Skeletal muscle tissue (tissue), 4 donors: ENCODE results near the gene HS3ST3B1. TPM values are rescaled to one million over a fixed set of nuclear protein-coding genes. Genes with fewer than 3 reads are reported as not detected.

Experiments used
- H3K27ac ChIP-seq: one replicate; pipeline ENCODE4 v1.7.0; 2013; ENCODE audit warnings: mild to moderate bottlenecking, low read depth, low read length, inconsistent platforms
- H3K27me3 ChIP-seq, 3 donors: one replicate each; pipeline ENCODE4 v1.7.0; 2013; ENCODE audit warnings: low read length in 3 of 3; ENCODE audit not compliant: control insufficient read depth in 3 of 3, insufficient read depth in 3 of 3
- H3K36me3 ChIP-seq, 3 donors: one replicate each; pipeline ENCODE4 v1.7.0; 2013; ENCODE audit warnings: low read length in 3 of 3; ENCODE audit not compliant: control insufficient read depth in 3 of 3, insufficient read depth in 3 of 3
- H3K4me1 ChIP-seq, 3 donors: one replicate each; pipeline ENCODE4 v1.7.0; 2013; ENCODE audit warnings: low read length in 3 of 3, mild to moderate bottlenecking in 3 of 3; ENCODE audit not compliant: control insufficient read depth in 3 of 3, insufficient read depth in 3 of 3
- H3K4me3 ChIP-seq, 3 donors: one replicate each; pipeline ENCODE4 v1.7.0; 2013; ENCODE audit warnings: low read length in 3 of 3
- H3K9ac ChIP-seq, 3 donors: one replicate each; pipeline ENCODE4 v1.7.0; 2013; ENCODE audit warnings: low read length in 3 of 3, mild to moderate bottlenecking in 3 of 3, moderate library complexity in 2 of 3, low read depth in 1 of 3
- H3K9me3 ChIP-seq, 3 donors: one replicate each; pipeline ENCODE4 v1.7.0; 2013; ENCODE audit warnings: low read length in 3 of 3; ENCODE audit not compliant: control insufficient read depth in 3 of 3
- total RNA-seq: library from RNA; depleted of rRNA; stranded (reverse); fragments of >200 nt; gene quantifications from one replicate; pipeline ENCODE4 v1.2.3, GENCODE V29; 2014
- donor health status: Osteomylitis.

The HS3ST3B1 gene
- 2.6 TPM for total RNA-seq

DNA sequence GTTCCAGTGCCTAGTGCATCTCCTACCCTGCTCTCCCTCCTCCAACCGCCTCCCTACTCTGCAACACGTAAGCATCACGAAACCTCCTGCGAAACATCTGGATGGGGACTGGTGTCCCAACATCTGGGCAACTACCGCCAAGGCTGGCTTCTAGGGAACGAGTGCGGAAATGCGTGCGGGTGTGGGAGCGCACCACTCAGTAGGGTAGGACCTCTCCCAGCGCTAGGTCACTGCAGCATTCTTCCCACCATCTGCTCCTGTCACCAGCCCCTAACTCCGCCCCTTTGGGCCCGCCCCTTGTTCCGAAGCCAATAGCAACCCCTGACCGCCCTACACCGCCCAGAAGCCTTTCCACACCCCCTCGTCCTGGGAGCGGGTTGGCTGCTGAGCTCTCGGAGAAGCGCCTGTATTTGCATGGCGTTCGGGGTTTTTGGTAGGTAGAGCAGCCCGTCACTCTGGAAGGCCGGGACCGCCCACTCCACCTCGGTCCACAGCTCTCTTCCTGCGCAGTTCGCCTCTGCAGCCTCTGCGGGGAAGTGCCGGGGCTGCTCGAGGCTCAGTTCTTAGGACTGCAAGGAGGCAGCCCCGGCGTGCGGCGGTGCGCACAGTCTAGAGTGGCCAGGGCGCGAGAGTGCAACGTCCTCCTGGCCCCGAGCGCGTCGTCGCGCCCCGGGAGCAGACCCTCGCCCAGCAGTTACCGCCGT, at the start of gene HS3ST3B1:
HS3ST3B1 (plus strand) TSS at position 507 of the 704 bp plus-strand sequence. CDS start 438 bp downstream, outside the sequence.
- H3K27ac ChIP-seq, result peak within 1 kb of the TSS; percentile 30
- peaks cover 41 to 47% (median 44%) of the 10 kb centered on the region in 3 donors for H3K4me1 ChIP-seq
- H3K9ac ChIP-seq, result peak within 1 kb of the TSS; percentile 46 to 77 (median 68)
- peak within 1 kb of the TSS; percentile 69 to 83 (median 76) for H3K4me3 ChIP-seq
- no peaks in the 10 kb centered on the region for H3K36me3 ChIP-seq
- H3K9me3 ChIP-seq, result no peaks in the 10 kb centered on the region
- peaks cover 63 to 88% (median 88%) of the 10 kb centered on the region in 3 donors for H3K27me3 ChIP-seq

DNA sequence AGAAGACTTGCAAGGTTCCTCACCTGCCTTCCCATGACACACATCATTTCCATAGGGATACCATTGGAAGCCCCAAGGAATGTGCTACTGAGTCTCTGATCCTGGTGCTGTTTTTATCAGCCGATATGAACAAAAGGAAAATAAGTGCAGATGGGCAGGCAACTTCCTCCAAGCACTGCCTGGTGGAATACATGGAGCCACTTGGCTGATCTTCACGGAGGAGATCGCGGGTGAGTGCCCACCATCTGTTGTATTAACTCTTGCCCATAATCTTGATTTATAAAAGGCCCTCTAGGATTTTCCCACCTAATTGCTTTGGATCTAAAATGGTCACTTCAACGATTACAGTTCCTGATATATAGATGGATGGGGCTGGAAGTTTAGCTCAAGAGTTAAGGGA, 39.5 kb upstream of the HS3ST3B1 start:
- H3K9me3 ChIP-seq, result peaks cover 0 to 3% (median 2%) of the 10 kb centered on the region in 3 donors

DNA sequence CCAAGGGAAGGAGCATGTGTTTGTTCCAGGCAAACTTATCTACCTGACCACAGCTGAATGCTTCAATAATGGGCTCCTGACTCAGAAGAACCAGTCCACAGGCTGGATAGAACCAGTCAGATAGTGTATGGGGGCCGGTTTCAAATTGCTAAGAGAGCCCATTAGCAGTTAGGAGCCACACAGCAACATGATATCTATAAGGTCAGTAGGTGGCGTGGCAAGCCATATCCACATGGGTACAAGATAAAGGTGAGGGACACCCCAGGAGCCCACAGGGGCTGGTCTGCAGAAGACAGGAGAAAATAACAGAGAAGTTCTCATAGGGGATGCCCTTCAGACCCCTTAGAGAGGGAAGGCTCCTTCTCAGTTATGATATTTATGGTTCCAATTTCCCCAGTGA, 32.6 kb upstream of the HS3ST3B1 start:
- H3K9ac ChIP-seq, result no peak overlapping the region
- H3K36me3 ChIP-seq, result no peaks in the 10 kb centered on the region
- H3K4me3 ChIP-seq, result no peak overlapping the region
- no peaks in the 10 kb centered on the region for H3K9me3 ChIP-seq
- H3K27me3 ChIP-seq, result no peaks in the 10 kb centered on the region
- no peaks in the 10 kb centered on the region for H3K4me1 ChIP-seq
- no peak overlapping the region for H3K27ac ChIP-seq

More for the DNA sequence above, 39.5 kb upstream of the HS3ST3B1 start:
- Histone ChIP-seq H3K27ac (no peak overlapping the region), H3K27me3 (no peaks in the 10 kb centered on the region), H3K4me1 (no peaks in the 10 kb centered on the region), H3K36me3 (no peaks in the 10 kb centered on the region), H3K9ac (no peak overlapping the region), H3K4me3 (no peak overlapping the region)

DNA sequence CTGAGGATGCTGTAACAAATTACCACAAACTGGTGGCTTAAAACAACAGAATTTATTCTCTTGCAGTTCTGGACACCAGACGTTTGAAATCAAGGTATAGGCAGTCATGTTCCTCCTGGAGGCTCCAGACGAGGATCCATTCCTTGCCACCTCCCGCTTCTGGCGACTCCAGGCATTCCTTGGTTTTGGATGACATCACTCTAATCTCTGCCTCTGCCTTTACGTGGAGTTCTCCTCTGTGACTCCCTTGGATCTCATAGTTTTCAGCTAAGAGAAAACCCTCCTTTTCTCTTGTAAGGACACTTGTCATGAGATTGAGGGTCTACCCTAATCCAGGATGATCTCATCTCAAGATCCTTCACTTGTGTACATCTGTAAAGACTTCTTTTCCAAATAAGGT, 31.4 kb upstream of the HS3ST3B1 start:
- Histone ChIP-seq H3K36me3 (no peaks in the 10 kb centered on the region), H3K4me1 (no peaks in the 10 kb centered on the region)

DNA sequence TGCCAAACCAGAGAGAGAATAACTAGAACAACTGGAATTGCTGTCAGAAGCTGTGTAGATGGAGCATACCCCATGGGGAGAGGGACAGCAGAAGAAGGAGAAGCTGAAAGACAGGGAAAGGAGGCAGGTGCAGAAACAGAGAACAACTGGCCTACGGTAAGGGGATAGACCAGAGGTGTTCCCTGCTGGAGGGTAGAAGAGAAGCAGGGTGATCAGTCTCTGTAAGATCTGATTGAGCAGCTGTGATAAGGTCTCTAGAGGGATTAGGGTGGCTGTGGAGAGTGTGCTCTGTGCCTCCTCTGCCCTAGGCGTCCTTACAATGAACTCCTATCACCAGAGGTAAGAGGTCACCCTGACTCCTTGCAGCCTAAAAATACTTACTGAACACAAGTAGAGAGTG, 30.4 kb upstream of the HS3ST3B1 start:
- Histone ChIP-seq H3K27me3 (no peaks in the 10 kb centered on the region), H3K36me3 (no peaks in the 10 kb centered on the region), H3K27ac (no peak overlapping the region), H3K9me3 (no peaks in the 10 kb centered on the region), H3K9ac (no peak overlapping the region), H3K4me1 (no peaks in the 10 kb centered on the region), H3K4me3 (no peak overlapping the region)

More for the DNA sequence above, 31.4 kb upstream of the HS3ST3B1 start:
- Histone ChIP-seq H3K27ac (no peak overlapping the region), H3K9me3 (no peaks in the 10 kb centered on the region), H3K9ac (no peak overlapping the region), H3K4me3 (no peak overlapping the region), H3K27me3 (no peaks in the 10 kb centered on the region)

DNA sequence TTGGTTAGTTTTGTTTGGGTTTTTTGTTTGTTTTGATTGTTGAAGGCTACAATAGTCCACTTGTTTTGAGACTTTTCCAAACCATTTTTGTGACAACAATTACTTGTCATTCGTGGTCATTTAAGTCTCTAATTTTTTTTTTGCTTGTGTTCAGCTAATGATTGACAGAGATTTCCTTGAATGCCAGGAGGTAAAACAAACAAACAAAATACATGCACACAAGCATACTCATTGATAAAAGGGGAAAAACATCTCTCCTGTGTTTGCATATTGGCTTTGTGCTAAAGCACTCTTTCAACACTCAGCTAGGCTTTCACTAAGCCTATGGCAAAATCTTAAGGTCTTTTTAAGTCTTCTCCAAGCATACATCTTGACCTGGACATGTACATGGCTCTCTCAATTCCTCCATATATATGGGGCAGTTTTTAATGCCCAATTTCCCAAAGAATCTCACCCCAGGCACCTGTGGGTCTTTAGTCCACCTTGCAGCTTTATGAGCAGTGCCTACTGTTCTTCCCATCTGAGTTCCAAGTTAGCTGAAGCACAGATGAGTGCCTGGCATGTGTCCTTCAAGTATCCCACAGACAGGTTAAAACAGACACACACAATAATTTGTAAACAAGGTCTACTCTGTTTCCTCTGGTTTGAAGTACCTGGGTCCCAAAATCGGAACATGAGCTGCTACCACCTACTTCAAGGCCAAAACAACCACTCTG, 24.2 kb upstream of the HS3ST3B1 start:
- Histone ChIP-seq H3K9me3 (no peaks in the 10 kb centered on the region), H3K36me3 (no peaks in the 10 kb centered on the region), H3K27me3 (peaks cover 0 to 7% (median 5%) of the 10 kb centered on the region in 3 donors), H3K9ac (no peak overlapping the region), H3K4me3 (no peak overlapping the region), H3K4me1 (no peaks in the 10 kb centered on the region), H3K27ac (no peak overlapping the region)

DNA sequence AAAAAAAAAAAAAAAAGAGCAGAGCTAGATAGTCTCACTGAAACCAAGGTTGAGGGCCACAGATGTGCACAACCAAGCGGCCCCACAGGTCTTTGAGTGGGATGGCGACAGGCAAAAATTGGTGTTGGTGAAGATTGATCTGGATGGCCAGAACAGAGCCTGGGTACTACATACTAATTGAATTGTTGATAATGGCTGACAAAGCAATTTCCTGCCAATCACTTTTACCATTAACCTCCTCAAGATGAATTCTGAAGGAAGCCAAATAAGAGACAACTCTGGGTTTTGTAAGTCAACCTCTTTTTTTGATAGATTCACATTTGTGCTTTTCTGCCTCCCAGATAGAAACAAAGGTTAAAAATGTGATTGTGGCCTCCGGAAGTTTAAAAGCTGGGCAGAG, 19.4 kb upstream of the HS3ST3B1 start:
- no peak overlapping the region for H3K27ac ChIP-seq
- H3K27me3 ChIP-seq, result peaks cover 0 to 8% (median 7%) of the 10 kb centered on the region in 3 donors
- H3K9me3 ChIP-seq, result no peaks in the 10 kb centered on the region
- no peaks in the 10 kb centered on the region for H3K4me1 ChIP-seq
- H3K4me3 ChIP-seq, result no peak overlapping the region
- no peaks in the 10 kb centered on the region for H3K36me3 ChIP-seq
- no peak overlapping the region for H3K9ac ChIP-seq

DNA sequence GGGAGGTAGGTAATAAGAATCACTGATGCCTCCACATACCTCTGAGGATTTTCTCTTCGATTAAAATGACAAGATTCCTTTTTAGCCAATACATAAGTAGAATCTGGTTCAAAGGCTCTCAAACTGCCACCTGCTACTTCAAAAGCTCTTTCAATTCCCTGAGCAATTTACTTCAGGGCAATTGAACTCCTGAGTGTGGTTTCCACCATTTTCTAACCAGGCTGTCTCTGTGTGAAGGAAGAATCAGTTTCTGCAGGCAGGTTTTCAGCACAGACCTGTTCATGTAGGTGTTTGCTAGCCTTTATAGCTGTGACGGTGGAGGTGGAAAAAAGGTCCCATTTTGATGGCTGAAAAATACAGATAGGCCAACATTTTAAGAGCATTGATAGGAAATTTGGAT, 18.2 kb upstream of the HS3ST3B1 start:
- no peak overlapping the region for H3K27ac ChIP-seq
- H3K4me1 ChIP-seq, result no peaks in the 10 kb centered on the region
- no peaks in the 10 kb centered on the region for H3K36me3 ChIP-seq
- H3K4me3 ChIP-seq, result no peak overlapping the region
- peaks cover 0 to 8% (median under 1%) of the 10 kb centered on the region in 3 donors for H3K27me3 ChIP-seq
- no peaks in the 10 kb centered on the region for H3K9me3 ChIP-seq
- no peak overlapping the region for H3K9ac ChIP-seq

DNA sequence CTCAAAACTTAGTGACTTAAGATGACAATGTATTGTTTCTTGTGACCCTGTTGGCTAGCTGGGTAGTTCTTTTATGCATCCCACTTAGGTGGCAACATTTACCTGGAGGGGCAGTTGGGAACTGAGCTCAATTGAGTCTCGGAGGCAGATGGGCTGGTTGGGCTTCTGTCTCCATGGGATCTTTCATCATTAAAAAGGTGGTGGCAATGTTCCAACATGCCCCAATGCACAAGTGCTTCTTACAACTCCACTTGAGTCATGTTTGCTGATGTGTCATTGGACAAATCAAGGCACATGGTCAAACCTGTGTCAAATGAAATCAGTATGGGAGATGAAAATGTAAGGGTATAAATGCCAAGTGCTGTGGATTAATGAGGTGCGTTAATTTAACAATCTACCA, 11.7 kb upstream of the HS3ST3B1 start:
- no peaks in the 10 kb centered on the region for H3K4me1 ChIP-seq
- no peak overlapping the region for H3K27ac ChIP-seq
- peaks cover 10 to 16% (median 14%) of the 10 kb centered on the region in 3 donors for H3K27me3 ChIP-seq
- no peaks in the 10 kb centered on the region for H3K9me3 ChIP-seq
- H3K9ac ChIP-seq, result no peak overlapping the region
- H3K4me3 ChIP-seq, result no peak overlapping the region
- no peaks in the 10 kb centered on the region for H3K36me3 ChIP-seq

DNA sequence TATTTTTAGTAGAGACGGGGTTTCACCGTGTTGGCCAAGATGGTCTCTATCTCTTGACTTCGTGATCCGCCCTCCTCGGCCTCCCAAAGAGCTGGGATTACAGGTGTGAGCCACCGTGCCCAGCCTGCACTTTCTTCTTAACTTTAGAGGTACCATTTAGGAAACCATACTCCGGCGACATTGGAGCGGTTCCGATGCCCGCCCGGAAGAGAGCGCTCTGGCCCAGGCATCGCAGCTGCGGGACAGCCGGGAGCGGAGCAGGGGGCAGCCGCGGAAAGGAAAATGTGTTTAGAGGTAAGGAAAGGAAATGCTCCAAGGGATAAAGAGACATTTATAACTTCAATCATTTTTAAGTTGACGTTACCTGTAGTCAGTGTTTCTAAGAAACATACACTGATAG, 6.0 kb upstream of the HS3ST3B1 start:
- Histone ChIP-seq H3K27ac (no peak overlapping the region), H3K27me3 (peaks cover 60 to 64% (median 63%) of the 10 kb centered on the region in 3 donors), H3K4me3 (no peak overlapping the region), H3K9ac (no peak overlapping the region), H3K36me3 (no peaks in the 10 kb centered on the region), H3K4me1 (peaks cover 4 to 16% (median 16%) of the 10 kb centered on the region in 3 donors), H3K9me3 (no peaks in the 10 kb centered on the region)
